ENCODE measurements around the gene GPR156. TPM values are rescaled to one million over a fixed set of nuclear protein-coding genes. Genes with fewer than 3 reads are reported as not detected.

GPR156 gene
- total and polyA plus RNA-seq, 2 of the 4 experiments (the other 2 are of a cell fraction): 0.09 to 0.18 TPM

GRCh38 chr3:120169407-120169806 is 115.6 kb downstream of the GPR156 start:
- Histone ChIP-seq H3K9me3 (ENCODE audit: control insufficient read depth, insufficient read depth, low read length) (no peaks in the 10 kb centered on the region), H4K8ac (ENCODE audit: low read depth in 2 of 2, low read length in 2 of 2) (peak overlapping the region in 1 of 2 experiments; percentile 42; a peak in 1 of 4 replicates), H3K27ac (ENCODE audit: insufficient read depth, low read length) (no peak overlapping the region), H2BK5ac (ENCODE audit: low read depth, low read length, poor library complexity, severe bottlenecking) (peak overlapping the region; percentile 30), H2AK9ac (replicated peaks; ENCODE audit: low read depth, low read length, poor library complexity) (peak overlapping the region; percentile 80), H2AK5ac (ENCODE audit: low read depth, low read length) (peak overlapping the region; percentile 81), H2BK120ac (ENCODE audit: low read depth, low read length) (peak overlapping the region; percentile 50), H2BK15ac (ENCODE audit: low read depth, low read length) (peak overlapping the region; percentile 83; the same call in 2 of the 3 replicates), H3K79me1 (ENCODE audit: low read depth in 1 of 2, low read length in 2 of 2) (no peaks in the 10 kb centered on the region), H3K9ac (ENCODE audit: low read depth, low read length) (no peak overlapping the region), H4K91ac (ENCODE audit: insufficient read depth, low read depth, low read length) (peak overlapping the region; percentile 38), H3K27me3 (ENCODE audit: control insufficient read depth, insufficient read depth, low read length) (no peaks in the 10 kb centered on the region), H3K4me2 (ENCODE audit: low read depth, low read length) (no peak overlapping the region), H3K9me1 (ENCODE audit: insufficient read depth, low read length) (peaks cover 13% of the 10 kb centered on the region), H3K14ac (replicated peaks; ENCODE audit: low read depth, low read length) (peak overlapping the region; percentile 28; the same call in 1 of the 2 replicates), H3K4me3 (ENCODE audit: insufficient read depth, low read depth, low read length) (no peak overlapping the region), H2BK20ac (ENCODE audit: low read depth, low read length) (peak overlapping the region; percentile 66), H4K5ac (ENCODE audit: low read depth, low read length) (0 out of 2 replicates have a peak overlapping the region, but pooled peaks have one; percentile 15), H2AFZ (replicated peaks; ENCODE audit: low read length, poor library complexity) (peak overlapping the region; percentile 66), H3K18ac (ENCODE audit: low read depth, low read length) (peak overlapping the region; percentile 22; the same call in 1 of the 2 replicates), H3K4me1 (ENCODE audit: control insufficient read depth, insufficient read depth, low read length) (peaks cover 26% of the 10 kb centered on the region), H3K4ac (ENCODE audit: low read depth, low read length) (peak overlapping the region; percentile 73), H3K56ac (ENCODE audit: extremely low read depth, insufficient read depth, low read length) (no peak overlapping the region), H3K36me3 (ENCODE audit: control insufficient read depth, insufficient read depth, low read length) (no peaks in the 10 kb centered on the region), H4K20me1 (ENCODE audit: insufficient read depth, low read length) (no peaks in the 10 kb centered on the region), H3K23ac (ENCODE audit: low read depth, low read length) (no peak overlapping the region; the same call in 1 of the 2 replicates)
- ChIA-PET POLR2A (ENCODE audit: unreplicated experiment) (no interaction called here), CTCF (no interaction called here)
- dilution Hi-C loops (cut with HindIII; ENCODE audit: low sequenced_read_pairs, unreplicated experiment) (no loop called here), intact Hi-C loops (cut with micrococcal nuclease) (no loop called here), in situ Hi-C loops (cut with MboI; ENCODE audit: low sequenced_read_pairs) (no loop called here)
- TF ChIP-seq MAZ (IDR thresholded peaks at IDR 0.05; ENCODE audit: borderline replicate concordance, low read depth, low read length) (no peak), RCOR1 (IDR thresholded peaks at IDR 0.05; ENCODE audit: insufficient replicate concordance, low read length) (no peak), CTCF (conservative IDR thresholded peaks at IDR 0.05; ENCODE audit: low read depth, low read length) (no peak), USF2 (IDR thresholded peaks at IDR 0.05; ENCODE audit: low read depth, low read length) (no peak), ELK1 (IDR thresholded peaks at IDR 0.05; ENCODE audit: borderline replicate concordance, low read depth, low read length) (no peak)
- BruUV-seq (replicated peaks): no TSS peak
- no peak for DNase-seq
- no peak for ATAC-seq (ENCODE audit: low read depth)
- 96% methylated on average over 4 of the region's 5 CpGs; no CpG with 5 or more reads in 1 of the 2 experiments for WGBS, 2 experiments (ENCODE audit: extremely low coverage in 2 of 2, insufficient read length in 1 of 2)
